ENCODE data around the gene CAP2. TPM values are rescaled to one million over a fixed set of nuclear protein-coding genes. Genes with fewer than 3 reads are reported as not detected.
"Not testable (repeated sequence)": the region's sequence is repeated elsewhere in the genome, so short reads cannot be mapped to it uniquely, and the experiment has no call there.

Gene CAP2
- total RNA-seq, 2 experiments from 2014 or later = not detected

DNA sequence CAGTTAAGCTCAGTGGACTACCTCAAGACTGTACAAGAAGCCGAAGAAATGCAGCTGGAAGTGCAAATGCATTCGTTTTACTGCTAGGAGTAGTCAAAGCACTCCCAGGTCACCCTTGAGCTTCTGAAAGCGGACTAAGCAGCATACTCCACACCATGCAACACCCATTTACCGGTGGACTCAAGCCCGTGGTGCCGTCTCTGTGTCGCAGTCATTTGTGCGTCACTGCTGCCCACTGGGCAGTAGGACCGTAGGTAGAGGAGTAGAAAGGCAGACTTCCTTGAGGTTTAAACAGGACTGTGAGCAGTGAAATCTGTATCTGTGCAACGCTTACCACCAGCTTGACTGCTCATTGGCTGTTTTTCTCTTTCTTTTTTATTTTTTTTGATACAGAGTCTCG lies 117.7 kb downstream of the CAP2 start:
- H3K4me3 Mint-ChIP-seq = no peak overlapping the region
- no peaks in the 10 kb centered on the region for H3K36me3 Mint-ChIP-seq (ENCODE audit: low read depth)
- H3K27ac Mint-ChIP-seq = no peak overlapping the region
- H3K9me3 Mint-ChIP-seq = no peaks in the 10 kb centered on the region
- no peaks in the 10 kb centered on the region for H3K4me1 Mint-ChIP-seq
- H3K27me3 Mint-ChIP-seq = peaks cover 4% of the 10 kb centered on the region
- ChIA-PET CTCF (interaction anchor here (1.4 kb wide), 1 partner anchor 16 kb away, joined by 5 read pairs; no protein-coding TSS in a partner anchor), POLR2A (no interaction called here)
- DNase-seq = no peak

- ChIA-PET POLR2A (no interaction called here), CTCF (interaction anchor here (0.6 to 1.4 kb wide), 2 partner anchors 16 to 72 kb away, joined by 4 to 5 read pairs; no protein-coding TSS in a partner anchor)
- H3K27ac Mint-ChIP-seq = no peak overlapping the region
- H3K27me3 Mint-ChIP-seq = peaks cover 5% of the 10 kb centered on the region
- H3K36me3 Mint-ChIP-seq (ENCODE audit: low read depth) = no peaks in the 10 kb centered on the region
- no peaks in the 10 kb centered on the region for H3K9me3 Mint-ChIP-seq
- H3K4me3 Mint-ChIP-seq = no peak overlapping the region
- no peaks in the 10 kb centered on the region for H3K4me1 Mint-ChIP-seq
- no peak for DNase-seq
Measured at GRCh38 chr6:17511580-17511979, 118.2 kb downstream of the CAP2 start.

- CTCF ChIA-PET = no interaction called here
Measured at GRCh38 chr6:17519120-17519519, 125.7 kb downstream of the CAP2 start.

GRCh38 chr6:17525637-17526036 lies 132.2 kb downstream of the CAP2 start:
- Mint-ChIP-seq H3K27ac (no peak overlapping the region), H3K36me3 (ENCODE audit: low read depth) (no peaks in the 10 kb centered on the region), H3K9me3 (no peaks in the 10 kb centered on the region), H3K4me3 (no peak overlapping the region), H3K4me1 (no peaks in the 10 kb centered on the region), H3K27me3 (peaks cover 6% of the 10 kb centered on the region)
- no peak for DNase-seq
- ChIA-PET CTCF (interaction anchor here (0.6 kb wide), 1 partner anchor 613 kb away, joined by 3 read pairs; no protein-coding TSS in a partner anchor), POLR2A (no interaction called here)

More at GRCh38 chr6:17519120-17519519, 125.7 kb downstream of the CAP2 start:
- H3K27me3 Mint-ChIP-seq = peaks cover 5% of the 10 kb centered on the region
- H3K36me3 Mint-ChIP-seq (ENCODE audit: low read depth) = no peaks in the 10 kb centered on the region
- no peak overlapping the region for H3K27ac Mint-ChIP-seq
- no peak for DNase-seq
- H3K4me1 Mint-ChIP-seq = no peaks in the 10 kb centered on the region
- H3K9me3 Mint-ChIP-seq = no peaks in the 10 kb centered on the region
- POLR2A ChIA-PET = no interaction called here
- no peak overlapping the region for H3K4me3 Mint-ChIP-seq

DNA sequence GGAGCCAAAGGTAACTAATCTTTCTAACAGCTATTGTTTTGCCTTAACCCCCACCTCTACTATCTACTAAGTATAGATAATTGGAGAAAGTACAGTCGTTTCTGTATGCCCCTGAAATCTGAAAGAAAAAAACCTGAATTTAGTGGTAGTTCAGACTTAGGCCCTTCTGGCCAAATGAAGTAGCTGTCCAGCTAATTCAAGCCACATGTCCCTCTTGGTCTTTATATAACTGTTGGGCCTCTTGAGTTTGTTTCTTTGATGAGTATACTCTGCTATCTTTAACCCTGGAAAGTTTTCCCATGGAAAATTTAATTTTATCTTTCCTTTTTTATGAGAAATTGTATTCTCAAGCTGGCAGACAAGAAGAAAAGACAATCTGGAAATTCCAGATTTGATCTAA lies 133.7 kb downstream of the CAP2 start:
- no peak for DNase-seq
- no peak overlapping the region for H3K27ac Mint-ChIP-seq
- H3K27me3 Mint-ChIP-seq = peaks cover 14% of the 10 kb centered on the region
- ChIA-PET CTCF (interaction anchor here (0.8 kb wide), 1 partner anchor 32 kb away, joined by 3 read pairs; no protein-coding TSS in a partner anchor), POLR2A (no interaction called here)
- H3K4me3 Mint-ChIP-seq = no peak overlapping the region
- H3K4me1 Mint-ChIP-seq = no peaks in the 10 kb centered on the region
- H3K9me3 Mint-ChIP-seq = no peaks in the 10 kb centered on the region
- no peaks in the 10 kb centered on the region for H3K36me3 Mint-ChIP-seq (ENCODE audit: low read depth)

DNA sequence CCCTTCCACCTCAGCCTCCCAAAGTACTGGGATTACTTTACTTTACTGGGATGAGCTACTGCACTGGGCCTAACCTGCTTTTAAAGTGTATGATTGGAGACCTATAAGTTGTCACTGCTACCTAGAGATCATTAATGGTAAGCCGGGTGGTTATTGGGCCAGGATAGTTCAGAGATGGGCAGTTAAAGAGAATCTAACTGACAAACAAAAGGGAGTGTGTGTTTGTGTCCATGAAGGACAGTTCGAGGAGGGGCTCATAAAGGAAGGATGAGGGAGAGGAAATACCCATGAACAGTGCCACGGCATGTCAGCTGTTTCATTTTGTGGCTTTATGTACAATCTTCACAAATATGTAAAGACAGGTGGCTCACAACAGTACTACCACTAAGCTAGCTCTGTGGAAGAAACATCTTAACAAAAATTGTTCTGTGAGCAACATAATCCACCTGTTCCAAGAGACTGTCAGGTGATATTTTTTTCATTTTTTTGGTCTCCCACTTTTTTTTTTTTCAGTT lies 137.0 kb downstream of the CAP2 start:
- Mint-ChIP-seq H3K27ac (no peak overlapping the region), H3K36me3 (ENCODE audit: low read depth) (no peaks in the 10 kb centered on the region)
- POLR2A ChIA-PET = no interaction called here

GRCh38 chr6:17536586-17536985 lies 143.2 kb downstream of the CAP2 start:
- Mint-ChIP-seq H3K27ac (no peak overlapping the region), H3K4me1 (no peaks in the 10 kb centered on the region), H3K4me3 (no peak overlapping the region), H3K36me3 (ENCODE audit: low read depth) (no peaks in the 10 kb centered on the region), H3K9me3 (no peaks in the 10 kb centered on the region), H3K27me3 (peaks cover 14% of the 10 kb centered on the region)
- CTCF ChIA-PET = interaction anchor here (1.3 kb wide), 1 partner anchor 16 kb away, joined by 4 read pairs; no protein-coding TSS in a partner anchor
- POLR2A ChIA-PET = no interaction called here
- no peak for DNase-seq

More for the DNA sequence above, 137.0 kb downstream of the CAP2 start:
- Mint-ChIP-seq H3K4me3 (no peak overlapping the region), H3K9me3 (no peaks in the 10 kb centered on the region), H3K27me3 (peaks cover 19% of the 10 kb centered on the region), H3K4me1 (no peaks in the 10 kb centered on the region)
- CTCF ChIA-PET = interaction anchor here (0.8 kb wide), 1 partner anchor 8 kb away, joined by 3 read pairs; no protein-coding TSS in a partner anchor
- no peak for DNase-seq

- H3K9me3 Mint-ChIP-seq = no peaks in the 10 kb centered on the region
- no peak overlapping the region for H3K27ac Mint-ChIP-seq
- no peak overlapping the region for H3K4me3 Mint-ChIP-seq
- no peak for DNase-seq
- CTCF ChIA-PET = interaction anchor here (0.6 kb wide), 1 partner anchor 12 kb away, joined by 3 read pairs; no protein-coding TSS in a partner anchor
- POLR2A ChIA-PET = no interaction called here
- no peaks in the 10 kb centered on the region for H3K4me1 Mint-ChIP-seq
- H3K36me3 Mint-ChIP-seq (ENCODE audit: low read depth) = no peaks in the 10 kb centered on the region
- H3K27me3 Mint-ChIP-seq = peaks cover 4% of the 10 kb centered on the region
Measured at GRCh38 chr6:17542243-17542642, 148.8 kb downstream of the CAP2 start.

DNA sequence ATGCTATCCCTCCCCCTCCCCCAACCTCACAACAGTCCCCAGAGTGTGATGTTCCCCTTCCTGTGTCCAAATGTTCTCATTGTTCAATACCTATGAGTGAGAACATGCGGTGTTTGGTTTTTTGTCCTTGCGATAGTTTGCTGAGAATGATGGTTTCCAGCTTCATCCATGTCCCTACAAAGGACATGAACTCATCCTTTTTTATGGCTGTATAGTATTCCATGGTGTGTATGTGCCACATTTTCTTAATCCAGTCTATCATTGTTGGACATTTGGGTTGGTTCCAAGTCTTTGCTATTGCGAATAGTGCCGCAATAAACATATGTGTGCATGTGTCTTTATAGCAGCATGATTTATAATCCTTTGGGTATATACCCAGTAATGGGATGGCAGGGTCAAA lies 152.3 kb downstream of the CAP2 start:
- CTCF ChIA-PET = not testable (repeated sequence)

DNA sequence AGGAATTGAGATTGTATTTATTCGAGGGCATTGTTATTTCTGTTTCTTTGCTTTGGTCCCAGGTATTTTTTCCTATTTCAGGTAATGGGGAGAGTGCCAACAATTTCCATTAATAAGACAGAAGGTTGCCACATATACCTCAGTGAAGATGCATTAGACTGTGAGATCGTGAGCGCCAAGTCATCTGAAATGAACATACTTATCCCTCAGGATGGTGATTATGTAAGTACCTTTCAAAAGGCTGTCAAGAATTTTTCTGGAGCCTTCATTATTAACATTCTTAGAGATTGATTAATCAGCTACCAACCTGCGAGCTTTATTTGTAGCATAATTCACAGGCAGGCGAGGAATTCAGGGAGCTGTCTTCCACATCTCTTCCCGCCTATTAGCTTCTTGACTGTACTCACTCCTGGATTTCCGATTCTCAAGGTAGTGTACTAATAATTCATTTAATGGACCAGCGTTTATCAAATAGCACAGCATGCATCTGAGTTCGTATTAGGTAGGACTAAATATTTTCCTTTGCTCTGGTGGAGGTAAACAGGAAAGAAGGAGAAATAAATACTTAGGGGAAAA lies 158.1 kb downstream of the CAP2 start:
- Mint-ChIP-seq H3K36me3 (ENCODE audit: low read depth) (no peaks in the 10 kb centered on the region), H3K4me3 (no peak overlapping the region), H3K27me3 (peaks cover 9% of the 10 kb centered on the region), H3K9me3 (no peaks in the 10 kb centered on the region), H3K27ac (no peak overlapping the region), H3K4me1 (no peaks in the 10 kb centered on the region)
- ChIA-PET CTCF (no interaction called here), POLR2A (no interaction called here)
- DNase-seq = no peak

More for the DNA sequence above, 152.3 kb downstream of the CAP2 start:
- H3K4me1 Mint-ChIP-seq; H3K4me3 Mint-ChIP-seq; H3K36me3 Mint-ChIP-seq (ENCODE audit: low read depth); H3K9me3 Mint-ChIP-seq; DNase-seq; POLR2A ChIA-PET; H3K27ac Mint-ChIP-seq: not testable (repeated sequence)
- H3K27me3 Mint-ChIP-seq = peaks cover 13% of the 10 kb centered on the region

- ChIA-PET CTCF (no interaction called here), POLR2A (no interaction called here)
- Mint-ChIP-seq H3K36me3 (ENCODE audit: low read depth) (no peaks in the 10 kb centered on the region), H3K4me3 (no peak overlapping the region), H3K4me1 (no peaks in the 10 kb centered on the region), H3K27me3 (peaks cover 7% of the 10 kb centered on the region), H3K27ac (no peak overlapping the region), H3K9me3 (no peaks in the 10 kb centered on the region)
- no peak for DNase-seq
Measured at GRCh38 chr6:17552861-17553260, 159.5 kb downstream of the CAP2 start.

DNA sequence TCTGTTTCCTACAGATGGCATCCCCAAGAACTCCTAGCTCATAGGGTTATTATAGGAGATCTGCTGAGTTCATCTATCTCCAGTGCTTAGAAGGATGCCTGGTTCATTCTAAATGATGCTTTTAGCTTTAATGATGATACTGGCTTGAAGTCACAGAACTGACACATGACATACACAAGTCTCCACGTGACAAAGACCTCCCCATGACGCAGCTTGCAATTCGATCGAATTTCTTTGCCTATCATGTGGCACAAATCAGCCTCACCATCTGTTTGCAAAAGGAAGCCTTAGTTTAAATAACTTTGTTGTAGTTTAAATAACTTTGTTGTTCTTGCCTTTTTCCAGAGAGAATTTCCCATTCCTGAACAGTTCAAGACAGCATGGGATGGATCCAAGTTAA lies 162.6 kb downstream of the CAP2 start:
- Mint-ChIP-seq H3K4me3 (no peak overlapping the region), H3K36me3 (ENCODE audit: low read depth) (no peaks in the 10 kb centered on the region), H3K27me3 (no peaks in the 10 kb centered on the region), H3K4me1 (no peaks in the 10 kb centered on the region), H3K27ac (no peak overlapping the region), H3K9me3 (peaks cover 5% of the 10 kb centered on the region)
- ChIA-PET CTCF (no interaction called here), POLR2A (no interaction called here)
- no peak for DNase-seq

GRCh38 chr6:17562636-17563035 lies 169.2 kb downstream of the CAP2 start:
- ChIA-PET POLR2A (no interaction called here), CTCF (no interaction called here)
- Mint-ChIP-seq H3K4me3 (no peak overlapping the region), H3K9me3 (peaks cover 20% of the 10 kb centered on the region), H3K4me1 (no peaks in the 10 kb centered on the region), H3K27ac (no peak overlapping the region), H3K36me3 (ENCODE audit: low read depth) (peaks cover 2% of the 10 kb centered on the region), H3K27me3 (no peaks in the 10 kb centered on the region)
- no peak for DNase-seq

DNA sequence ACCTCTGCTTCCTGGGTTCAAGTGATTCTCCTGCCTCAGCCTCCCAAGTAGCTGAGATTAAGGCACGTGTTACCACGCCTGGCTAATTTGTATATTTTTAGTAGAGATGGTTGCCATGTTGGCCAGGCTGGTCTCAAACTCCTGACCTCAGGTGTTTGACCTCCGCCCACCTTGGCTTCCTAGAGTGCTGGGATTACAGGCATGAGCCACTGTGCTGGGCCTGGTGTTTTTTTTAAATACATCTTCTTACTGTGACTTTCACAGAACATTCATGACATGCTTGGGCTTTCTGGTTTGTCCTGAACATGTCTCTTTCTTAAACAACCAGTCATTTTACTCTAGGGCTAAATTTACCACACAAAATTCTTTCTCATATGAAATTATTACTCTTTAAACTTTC lies 172.0 kb downstream of the CAP2 start:
- no peak overlapping the region for H3K4me3 Mint-ChIP-seq
- peaks cover 2% of the 10 kb centered on the region for H3K36me3 Mint-ChIP-seq (ENCODE audit: low read depth)
- H3K27me3 Mint-ChIP-seq = no peaks in the 10 kb centered on the region
- CTCF ChIA-PET = interaction anchor here (0.6 kb wide), 2 partner anchors 33 to 468 kb away, joined by 3 read pairs; no protein-coding TSS in a partner anchor
- POLR2A ChIA-PET = no interaction called here
- H3K9me3 Mint-ChIP-seq = peaks cover 17% of the 10 kb centered on the region
- H3K4me1 Mint-ChIP-seq = no peaks in the 10 kb centered on the region
- DNase-seq = no peak
- H3K27ac Mint-ChIP-seq = no peak overlapping the region

Data from activated CD4-positive, alpha-beta T cell treated with anti-CD3 and anti-CD28 coated beads, Interleukin-2, amount 10 ng/mL, durations not matched to agents 7 days and 5 days (primary cell).